Amniotic epithelial cell (primary cell): ENCODE measurements around the gene ARHGDIA.
"Not testable (repeated sequence)": the region's sequence is repeated elsewhere in the genome, so short reads cannot be mapped to it uniquely, and the experiment has no call there.

Experiments
- DNase-seq: peaks from one replicate; pipeline ENCODE4 v3.0.0-alpha.2; 2010; ENCODE audit warnings: low read depth

Gene ARHGDIA

GRCh38 chr17:81870981-81871386 lies at the start of gene ARHGDIA:
ARHGDIA (minus strand) TSS chr17:81871337; CDS start chr17:81869930, 1,407 bp downstream.
- no peak for DNase-seq

DNA sequence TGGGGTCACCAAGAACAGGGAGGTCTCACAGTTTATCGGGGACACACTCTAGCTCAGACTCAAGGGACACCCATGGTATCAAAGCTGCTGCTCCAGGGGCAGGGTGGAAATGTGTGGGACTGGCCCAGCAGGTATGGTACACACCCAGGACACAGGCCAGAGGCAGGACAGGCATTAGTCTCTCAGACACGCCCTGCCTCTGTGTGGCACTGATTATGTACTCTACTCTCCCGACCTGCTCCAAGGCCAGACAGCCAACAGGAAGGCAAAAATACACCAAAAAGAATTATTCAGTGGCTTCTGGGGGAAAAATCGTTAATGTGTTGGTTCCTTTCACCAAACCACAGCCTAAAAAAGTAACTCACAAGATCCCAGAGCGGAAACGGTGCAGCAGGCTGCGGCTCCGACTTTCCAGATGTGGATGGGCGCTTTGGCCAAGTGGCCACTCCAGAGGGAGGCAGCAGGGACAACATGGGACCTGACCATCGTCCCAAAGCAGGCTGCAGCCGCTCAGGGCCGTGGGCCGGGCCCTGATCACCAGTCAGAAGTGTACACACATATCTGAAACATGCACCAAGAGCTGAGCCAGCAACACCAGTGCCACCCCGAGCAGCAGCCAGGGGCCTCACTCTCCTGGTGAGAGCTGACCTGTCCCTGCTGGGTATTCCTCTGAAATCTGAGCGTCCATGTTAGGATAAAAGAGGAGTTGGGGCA lies 47.9 kb upstream of the ARHGDIA start:
- no peak for DNase-seq

- DNase-seq, result not testable (repeated sequence)
Measured at GRCh38 chr17:81918333-81918669, 47.2 kb upstream of the ARHGDIA start.

DNA sequence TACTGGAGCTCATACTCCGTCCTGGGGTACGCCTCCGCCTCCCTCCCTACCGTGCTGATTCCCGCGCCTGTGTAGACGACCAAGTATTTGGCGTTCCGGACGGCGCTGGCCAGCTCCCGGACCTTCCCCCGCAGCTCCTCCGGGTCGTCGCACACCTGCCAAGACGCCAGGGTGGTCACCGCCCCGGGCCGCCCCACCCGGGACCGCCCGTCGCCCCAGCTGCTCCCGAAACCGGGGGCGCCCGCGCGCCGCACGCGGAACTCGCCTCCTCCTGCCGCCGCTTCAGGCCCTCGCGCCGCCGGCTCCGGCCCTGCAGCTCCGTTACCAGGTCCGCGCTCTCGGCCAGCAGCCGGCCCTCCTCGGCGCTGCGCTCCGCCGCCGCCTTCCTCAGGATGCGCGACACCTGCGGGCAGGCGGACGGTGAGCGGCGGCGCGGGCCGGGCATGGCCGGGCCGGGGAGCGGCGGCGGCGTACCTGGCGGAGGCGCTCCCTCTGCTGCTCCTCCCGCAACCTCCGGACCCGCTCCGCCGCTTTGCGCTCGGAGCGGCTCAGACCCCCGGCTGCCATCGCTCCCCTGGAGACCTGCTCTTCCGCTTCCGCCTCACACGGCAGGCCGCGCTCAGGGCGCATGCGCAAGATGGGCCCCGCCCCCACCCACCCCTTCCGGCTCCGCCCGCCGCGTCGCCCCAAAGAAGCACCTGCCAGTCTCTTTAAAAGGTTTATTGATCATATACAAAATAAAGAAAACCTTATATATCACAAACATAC lies 46.6 kb upstream of the ARHGDIA start, which contains the start of gene SIRT7:
TSS of gene SIRT7 (minus strand) at position 612 of the 768 bp plus-strand sequence. CDS start at position 567, 45 bp downstream.
- peak; percentile 43 for DNase-seq

DNA sequence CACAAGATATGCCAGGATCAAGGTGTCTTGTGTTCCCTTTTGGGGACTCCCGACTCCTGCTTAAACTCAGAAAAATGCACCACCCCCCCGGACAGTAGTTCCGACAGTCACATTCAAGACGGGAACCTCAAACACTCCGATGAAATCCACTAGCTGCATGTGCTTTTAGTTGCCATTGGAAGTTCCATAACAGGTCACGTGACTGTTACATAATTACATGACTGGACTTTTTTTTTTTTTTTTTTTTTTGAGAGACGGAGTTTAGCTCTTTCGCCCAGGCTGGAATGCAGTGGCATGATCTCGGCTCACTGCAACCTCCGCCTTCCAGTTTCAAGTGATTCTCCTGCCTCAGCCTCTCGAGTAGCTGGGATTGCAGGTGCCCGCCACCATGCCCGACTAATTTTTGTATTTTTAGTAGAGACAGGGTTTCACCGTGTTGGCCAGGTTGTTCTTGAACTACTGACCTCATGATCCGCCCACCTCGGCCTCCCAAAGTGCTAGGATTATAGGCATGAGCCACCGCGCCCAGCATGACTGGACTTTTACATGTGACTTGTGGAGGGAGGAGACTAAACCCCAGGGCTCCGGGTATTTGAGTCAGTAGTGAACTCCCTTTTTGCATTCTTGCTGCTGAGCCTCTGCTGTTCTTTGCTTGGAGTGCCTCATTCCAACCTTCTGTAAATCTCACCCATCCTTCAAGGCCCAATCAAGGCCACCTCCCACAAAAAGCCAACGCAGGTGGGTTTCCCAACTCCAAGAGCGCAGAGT lies 45.3 kb upstream of the ARHGDIA start:
- DNase-seq, result peak; percentile 87

DNA sequence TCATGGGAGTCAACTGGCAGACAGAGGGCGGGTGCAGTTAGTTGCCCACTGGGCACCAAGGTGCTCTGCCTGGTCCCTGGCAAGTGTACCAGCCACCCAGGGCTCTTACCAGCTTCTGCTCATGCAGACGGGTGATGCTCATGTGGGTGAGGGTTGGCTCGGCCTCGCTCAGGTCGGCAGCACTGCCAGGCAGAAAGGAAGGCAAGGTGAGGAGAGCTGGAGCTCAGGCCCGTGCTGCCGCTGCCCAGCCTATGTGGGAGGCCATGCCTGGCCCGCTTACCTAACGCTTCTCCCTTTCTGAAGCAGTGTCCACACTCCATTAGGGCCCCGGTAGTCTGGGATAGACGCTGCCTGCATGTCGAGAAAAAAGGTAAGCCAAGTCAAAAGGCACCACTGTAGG lies 44.2 kb upstream of the ARHGDIA start:
- DNase-seq, result no peak

- no peak for DNase-seq
Measured at GRCh38 chr17:81914103-81914850, 43.1 kb upstream of the ARHGDIA start.

- DNase-seq, result no peak
Measured at GRCh38 chr17:81913394-81914102, 42.4 kb upstream of the ARHGDIA start.

DNA sequence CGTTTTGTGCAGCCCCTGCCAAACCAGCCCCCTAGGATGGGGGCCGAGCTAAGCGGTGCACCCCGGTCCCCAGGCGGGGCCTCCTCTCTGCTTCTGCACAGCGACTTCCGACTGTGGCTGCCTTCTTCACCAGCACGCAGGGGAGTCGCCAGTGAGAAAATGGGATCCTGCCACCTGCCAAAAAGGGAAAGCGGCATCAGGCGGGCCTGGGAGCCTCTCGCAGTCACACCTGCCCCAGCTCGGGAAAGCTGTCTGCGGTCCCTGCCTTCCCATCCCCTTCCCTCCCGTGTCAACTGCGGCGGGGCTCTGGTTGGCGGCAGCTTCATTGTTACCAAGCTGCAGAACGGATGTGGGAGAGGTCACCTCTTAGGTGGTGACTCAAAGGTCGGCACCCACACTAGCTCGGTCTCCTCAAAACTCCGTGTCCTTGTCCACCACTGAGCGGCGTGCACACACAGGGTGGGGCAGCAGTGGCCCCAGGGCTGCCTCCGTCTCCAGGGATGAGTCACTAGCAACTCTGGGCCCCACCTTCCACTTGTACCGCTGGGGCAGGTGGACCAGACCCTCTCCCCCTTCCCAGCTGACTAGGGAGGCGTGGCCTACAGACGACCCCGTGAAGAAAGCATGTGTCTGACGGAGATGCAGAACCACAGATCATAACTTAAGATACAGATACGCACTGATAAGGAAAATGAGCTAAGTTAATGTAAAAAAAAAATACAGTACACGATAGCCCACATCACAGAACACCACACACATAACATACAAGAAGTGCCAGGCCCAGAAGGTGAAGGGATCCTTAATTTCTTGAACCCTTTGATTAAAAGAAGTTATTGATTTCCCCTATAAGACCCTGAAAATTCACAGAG lies 41.5 kb upstream of the ARHGDIA start:
- no peak for DNase-seq

- no peak for DNase-seq
Measured at GRCh38 chr17:81911969-81912368, 40.8 kb upstream of the ARHGDIA start.

DNA sequence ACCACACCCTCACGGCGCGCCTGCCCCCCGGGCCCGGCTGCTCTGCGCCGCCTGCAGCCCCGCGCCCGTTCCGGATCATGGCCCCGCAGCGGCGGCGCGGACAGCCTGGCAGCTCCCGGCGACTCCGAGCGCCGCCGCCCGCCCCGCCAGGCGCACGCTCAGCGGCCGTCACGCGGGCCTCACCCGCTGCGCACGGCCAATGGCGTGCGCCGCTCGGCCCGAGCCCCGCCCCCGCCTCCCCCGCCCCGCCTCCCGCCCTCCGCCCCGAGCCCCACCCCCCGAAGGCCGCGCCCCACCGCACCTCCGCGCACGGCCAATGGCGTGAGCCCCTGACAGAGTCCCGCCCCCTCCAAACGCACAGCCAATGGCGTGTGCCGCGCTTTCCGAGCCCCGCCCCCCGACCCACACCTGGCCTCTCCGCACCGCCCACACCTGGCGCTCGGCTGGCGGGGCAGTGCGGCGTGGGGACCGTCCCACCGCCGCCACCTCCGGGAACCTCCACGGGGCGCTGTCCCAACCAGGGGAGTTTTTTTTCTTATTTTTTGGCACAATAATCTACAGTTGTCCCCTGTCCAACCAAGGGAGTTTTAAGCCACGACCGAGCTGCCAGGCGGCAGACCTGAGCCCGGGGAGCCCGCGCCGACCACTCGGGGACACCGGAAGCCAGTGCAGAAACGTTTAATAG lies 40.3 kb upstream of the ARHGDIA start, which contains the start of gene PCYT2:
TSS of gene PCYT2 (minus strand) at position 123 of the 685 bp plus-strand sequence. CDS start at position 79, 44 bp downstream.
- DNase-seq, result peak; percentile 73

DNA sequence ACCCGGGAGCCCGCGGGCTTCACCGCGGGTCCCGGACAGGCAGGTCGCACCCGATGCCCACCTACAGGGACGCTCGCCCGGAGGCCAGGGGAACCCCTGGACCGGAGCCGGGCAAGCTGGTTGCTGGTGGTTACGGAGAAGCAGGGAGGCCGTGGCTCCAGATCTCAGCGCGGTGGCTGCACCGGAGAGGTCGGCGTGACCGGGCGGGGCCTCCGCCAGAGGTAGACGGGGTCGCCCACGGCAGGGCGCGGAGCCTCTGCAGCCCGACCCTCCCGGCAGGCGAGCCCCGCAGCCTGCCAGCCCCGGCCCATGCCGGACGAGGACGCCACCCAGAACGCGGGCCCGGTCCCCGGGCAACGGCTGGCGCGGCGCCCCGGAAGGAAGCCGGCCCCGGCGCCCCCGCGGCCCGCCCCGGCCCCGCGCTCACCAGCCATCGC lies 39.7 kb upstream of the ARHGDIA start:
- no peak for DNase-seq

DNA sequence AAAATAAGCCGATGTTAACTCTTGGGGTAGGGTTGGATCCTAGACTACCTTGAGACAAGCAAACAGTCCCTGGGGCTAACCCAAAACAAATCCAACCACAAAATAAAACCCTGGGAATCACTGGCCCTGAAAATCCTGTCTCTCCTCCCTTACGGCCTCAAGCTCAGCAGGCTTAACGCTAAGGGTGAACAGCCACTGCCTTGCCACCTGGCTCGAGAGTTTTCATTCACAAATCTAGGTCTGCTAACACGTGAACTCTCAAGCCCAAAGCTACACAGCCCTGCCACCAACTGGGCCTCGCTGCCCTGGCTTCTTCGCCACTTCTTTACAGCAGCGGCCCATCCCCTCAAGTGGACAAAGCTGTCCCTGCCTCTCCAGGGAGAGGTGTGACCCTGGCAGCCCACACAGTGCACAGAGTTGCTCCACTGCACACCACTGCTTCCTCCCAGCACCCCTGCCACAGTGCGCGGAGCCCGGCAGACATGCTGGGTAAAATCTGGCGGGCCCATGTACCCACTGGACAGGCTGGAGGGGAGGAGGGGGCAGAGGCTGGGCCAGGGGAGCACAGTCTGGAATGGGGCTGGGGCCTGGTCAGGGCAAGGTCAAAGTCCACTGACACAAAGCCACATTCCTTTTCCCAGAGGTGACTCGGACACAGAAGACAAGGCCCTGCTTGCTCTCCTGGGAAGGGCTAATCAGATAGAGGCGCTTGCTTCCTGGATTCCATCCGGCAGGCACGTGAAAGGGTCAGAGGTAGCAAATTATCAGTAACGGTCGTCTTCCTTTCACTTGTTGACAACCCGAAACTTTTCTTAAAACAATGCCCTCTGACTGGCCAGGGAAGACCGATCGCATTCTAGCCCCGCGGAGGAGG lies 39.1 kb upstream of the ARHGDIA start:
- DNase-seq, result peak; percentile 19

DNA sequence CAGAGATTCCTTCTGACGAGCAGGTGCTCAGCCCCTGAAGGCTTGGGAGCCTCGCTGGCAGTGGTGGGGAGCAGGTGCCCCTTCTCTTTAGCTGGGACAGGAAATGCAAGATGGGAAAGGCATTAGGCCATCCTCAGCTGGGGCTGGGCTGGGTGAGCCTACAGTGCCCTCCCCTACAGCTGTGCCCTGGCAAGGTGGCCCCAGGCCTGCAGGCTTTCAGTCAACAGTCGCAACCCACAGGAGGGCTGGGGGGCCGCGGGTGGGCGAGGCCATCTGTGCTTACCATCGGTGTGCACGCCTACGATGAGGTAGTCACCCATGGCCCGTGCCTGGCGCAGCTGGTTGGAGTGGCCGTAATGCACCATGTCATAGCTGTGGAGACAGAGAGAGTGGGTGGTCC lies 38.1 kb upstream of the ARHGDIA start:
- no peak for DNase-seq

GRCh38 chr17:81908793-81909192 lies 37.7 kb upstream of the ARHGDIA start:
- DNase-seq, result no peak

- no peak for DNase-seq
Measured at GRCh38 chr17:81907219-81908145, 36.3 kb upstream of the ARHGDIA start.

DNA sequence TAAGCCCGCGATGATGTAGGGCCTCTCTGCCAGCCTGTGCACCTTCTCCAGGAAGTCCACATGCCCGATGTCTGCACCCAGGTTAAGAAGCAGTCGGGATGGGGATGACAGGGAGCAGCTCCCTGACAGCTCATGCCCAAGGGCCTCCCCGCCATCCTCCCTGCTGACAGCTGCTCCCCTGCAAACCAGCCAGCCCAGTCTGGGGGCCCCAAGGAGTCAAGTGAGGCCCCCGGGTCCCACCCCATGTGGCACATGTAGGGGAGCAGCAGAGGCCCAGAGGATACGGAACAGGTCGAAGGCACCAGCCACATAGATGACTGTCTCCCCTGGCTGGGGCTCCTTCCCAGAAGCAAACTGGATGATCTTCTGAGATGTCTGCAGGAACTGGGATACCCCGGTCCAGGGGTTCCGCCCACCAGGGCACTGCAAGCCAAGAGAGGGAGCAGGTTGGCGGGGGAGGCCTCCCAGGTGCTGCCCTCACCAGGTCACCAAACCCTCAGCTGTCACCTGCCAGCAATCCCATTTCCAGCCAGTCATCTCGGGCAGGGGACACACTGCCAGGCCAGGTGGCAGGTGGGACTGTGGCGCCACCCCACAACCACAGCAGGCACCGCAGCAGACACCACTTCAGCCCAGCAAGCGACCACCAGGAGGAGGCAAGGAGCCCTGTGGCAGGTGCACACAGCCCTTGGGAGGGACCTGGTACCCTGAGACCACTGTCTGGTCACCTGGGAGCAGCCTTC lies 35.5 kb upstream of the ARHGDIA start:
- no peak for DNase-seq
